Embryonic facial prominence (tissue), 1 donor: ENCODE results near the gene PRDM16.
"Not testable (repeated sequence)": the region's sequence is repeated elsewhere in the genome, so short reads cannot be mapped to it uniquely, and the experiment has no call there.

ENCODE experiments used
- DNase-seq: peaks from one replicate; pipeline ENCODE4 v3.0.0-alpha.2; 2016; ENCODE audit errors: extremely low spot score

The PRDM16 gene

GRCh38 chr1:3162322-3162882 is 93.4 kb downstream of the PRDM16 start:
- DNase-seq: no peak

- DNase-seq: no peak
Observed at GRCh38 chr1:3163356-3163755, 94.4 kb downstream of the PRDM16 start.

DNA sequence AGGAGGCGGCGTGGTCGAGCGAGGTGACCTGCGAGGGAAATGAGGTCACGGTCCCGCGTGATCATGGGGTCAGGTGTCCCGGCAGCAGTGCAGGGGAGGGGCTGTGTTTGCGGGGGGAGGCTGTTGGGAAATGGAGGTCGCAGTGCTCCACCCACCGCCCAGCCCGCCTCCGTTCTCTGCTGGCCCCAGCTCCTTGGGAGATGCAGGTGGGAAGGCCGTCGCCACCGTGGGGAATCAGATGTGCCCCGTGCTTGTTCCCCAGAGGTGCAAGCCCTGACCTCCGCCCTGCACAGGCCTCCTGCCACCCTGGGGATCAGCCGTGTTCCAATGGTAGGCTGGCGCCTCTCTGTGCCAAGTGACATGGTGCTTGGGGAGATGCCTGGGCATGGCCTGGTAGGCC is 95.7 kb downstream of the PRDM16 start:
- no peak for DNase-seq

DNA sequence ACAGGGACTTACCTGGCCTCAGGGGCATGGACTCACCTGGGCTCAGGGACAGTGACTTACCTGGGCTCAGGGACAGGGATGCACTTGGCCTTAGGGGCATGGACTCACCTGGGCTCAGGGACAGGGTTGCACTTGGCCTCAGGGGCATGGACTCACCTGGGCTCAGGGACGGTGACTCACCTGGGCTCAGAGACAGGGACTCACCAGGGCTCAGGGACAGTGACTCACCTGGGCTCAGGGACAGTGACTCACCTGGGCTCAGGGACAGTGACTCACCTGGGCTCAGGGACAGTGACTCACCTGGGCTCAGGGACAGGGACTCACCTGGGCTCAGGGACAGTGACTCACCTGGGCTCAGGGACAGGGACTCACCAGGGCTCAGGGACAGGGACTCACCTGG is 96.2 kb downstream of the PRDM16 start:
- DNase-seq: not testable (repeated sequence)

- no peak for DNase-seq
Observed at GRCh38 chr1:3166206-3166918, 97.4 kb downstream of the PRDM16 start.

GRCh38 chr1:3167255-3167654 is 98.3 kb downstream of the PRDM16 start:
- no peak for DNase-seq

GRCh38 chr1:3168678-3169077 is 99.7 kb downstream of the PRDM16 start:
- no peak for DNase-seq

DNA sequence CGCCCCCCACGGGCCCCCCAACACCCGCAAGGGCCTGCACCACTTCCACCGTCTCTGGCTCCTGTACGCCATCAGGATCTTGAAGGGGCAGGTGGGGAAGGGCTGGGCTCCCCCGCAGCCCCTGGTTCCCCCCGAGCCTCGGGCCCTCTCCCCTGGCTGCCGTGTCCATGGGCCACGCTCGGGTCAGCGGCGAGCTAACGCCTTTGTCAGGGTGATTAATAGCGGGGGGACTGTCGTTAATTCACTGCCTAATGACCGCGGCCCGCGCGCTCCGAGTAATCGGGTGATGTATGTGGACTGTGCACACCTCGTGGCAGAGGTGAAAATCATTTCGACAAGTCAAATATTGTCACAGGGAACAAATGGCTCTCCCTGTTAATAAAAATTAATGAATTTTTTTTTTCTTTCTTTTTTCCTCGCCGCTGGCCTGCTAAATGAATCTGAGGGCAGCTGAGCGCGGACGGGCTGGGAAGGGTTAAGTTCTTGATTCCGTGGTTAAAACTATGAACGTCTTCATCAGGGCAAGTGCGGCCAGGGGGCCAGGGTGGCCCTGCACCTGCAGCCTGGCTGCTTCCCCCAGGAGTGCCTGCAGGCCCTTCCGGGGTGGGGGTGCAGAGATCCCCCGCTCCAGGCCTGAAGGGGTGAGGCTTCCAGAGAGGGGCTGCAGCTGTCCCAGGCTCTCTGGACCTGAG is 100.8 kb downstream of the PRDM16 start:
- DNase-seq: no peak

DNA sequence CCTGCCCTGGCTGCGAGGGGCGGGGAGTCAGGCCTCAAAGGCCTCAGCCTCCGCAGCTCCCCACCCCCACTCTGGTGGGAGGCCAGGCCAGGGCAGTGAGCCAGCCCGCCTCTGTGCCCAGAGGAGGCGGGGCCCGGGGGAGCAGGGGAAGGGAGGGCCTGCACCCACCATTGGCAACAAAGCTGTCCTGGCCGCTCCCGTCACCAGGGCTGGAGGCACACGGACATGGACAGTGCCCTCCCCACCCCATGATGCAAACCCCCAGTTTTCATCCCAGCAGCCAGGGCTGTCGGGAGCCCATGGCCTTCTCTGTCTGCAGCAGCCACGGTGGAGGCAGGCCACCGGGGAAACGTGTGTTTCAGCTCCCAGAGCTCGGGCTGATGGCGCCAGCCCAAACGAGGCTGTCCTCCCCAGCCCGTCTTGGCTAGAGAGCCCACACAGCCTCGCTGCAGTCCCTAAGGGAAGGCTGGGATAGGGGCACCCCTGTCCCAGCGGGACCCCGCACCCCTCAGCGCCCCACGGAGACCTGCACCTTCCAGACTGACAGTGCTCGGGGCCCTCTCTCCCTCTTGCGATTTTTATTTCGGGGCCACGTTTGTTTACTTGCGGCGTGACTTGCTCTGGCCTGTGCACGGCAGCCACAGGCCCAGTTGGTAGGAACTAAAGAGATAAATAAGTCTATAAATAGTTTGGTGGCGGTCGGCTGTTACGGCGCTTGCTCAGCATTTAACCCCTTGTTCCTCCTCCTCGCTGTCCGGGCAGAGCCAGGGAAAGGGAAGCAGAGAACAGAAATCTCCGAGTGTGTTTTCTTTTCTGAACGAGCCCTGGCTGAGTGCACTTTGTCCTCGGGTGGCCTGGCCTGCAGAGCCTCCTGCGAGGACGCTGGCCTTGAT is 101.8 kb downstream of the PRDM16 start:
- no peak for DNase-seq

- DNase-seq: no peak
Observed at GRCh38 chr1:3171761-3172160, 102.8 kb downstream of the PRDM16 start.

GRCh38 chr1:3172431-3173380 is 103.7 kb downstream of the PRDM16 start:
- DNase-seq: no peak

DNA sequence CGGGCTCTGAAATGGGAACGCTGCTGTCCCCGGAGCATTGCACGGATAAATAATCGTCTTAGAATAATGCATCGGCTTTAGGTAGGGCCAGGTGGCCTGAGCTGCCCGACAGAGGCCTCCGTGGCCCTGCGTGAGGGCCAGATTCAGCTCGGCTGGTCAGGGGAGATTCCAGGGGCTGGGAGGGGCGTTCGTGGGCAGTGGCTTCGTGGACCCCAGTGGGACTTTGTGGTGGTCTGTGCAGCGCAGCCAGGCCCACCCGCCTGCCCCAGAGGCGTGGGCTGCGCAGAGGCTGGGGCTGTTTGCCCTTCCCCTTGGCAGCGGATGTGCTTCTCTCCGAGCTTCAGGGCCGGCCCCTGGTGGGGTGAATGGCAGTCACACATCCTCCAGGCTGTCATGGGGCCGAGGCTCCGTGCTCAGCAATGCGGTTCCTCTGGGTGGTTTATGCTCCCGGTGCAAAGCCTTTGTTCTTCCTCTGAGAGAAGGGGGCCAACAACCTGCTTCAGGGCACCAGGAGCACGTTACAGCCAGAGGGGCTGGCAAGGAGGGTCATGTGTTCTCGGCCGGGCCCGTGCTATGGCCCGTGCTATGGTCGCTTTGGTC is 104.5 kb downstream of the PRDM16 start:
- DNase-seq: no peak

- no peak for DNase-seq
Observed at GRCh38 chr1:3174487-3175247, 105.7 kb downstream of the PRDM16 start.

DNA sequence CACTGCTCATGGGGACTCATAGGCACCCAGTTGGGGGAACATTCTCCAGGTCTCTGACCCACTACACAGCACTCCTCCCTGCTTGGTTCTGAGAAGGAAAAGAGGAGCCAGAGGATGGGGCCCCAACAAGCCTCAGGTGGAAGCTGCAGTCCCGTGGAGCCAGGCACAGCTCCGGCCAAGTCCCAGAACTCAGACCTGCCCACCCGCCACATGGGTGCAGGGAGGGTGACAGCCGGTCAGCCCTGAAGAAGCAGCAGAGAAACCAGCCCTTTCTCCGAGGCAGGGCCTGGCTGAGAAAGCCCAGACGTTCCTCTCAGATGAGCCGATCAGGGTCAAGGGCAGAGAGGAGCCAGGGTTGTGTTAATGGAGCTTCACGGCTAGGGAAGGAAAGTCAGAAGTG is 106.5 kb downstream of the PRDM16 start:
- DNase-seq: no peak

- no peak for DNase-seq
Observed at GRCh38 chr1:3176028-3176427, 107.0 kb downstream of the PRDM16 start.

DNA sequence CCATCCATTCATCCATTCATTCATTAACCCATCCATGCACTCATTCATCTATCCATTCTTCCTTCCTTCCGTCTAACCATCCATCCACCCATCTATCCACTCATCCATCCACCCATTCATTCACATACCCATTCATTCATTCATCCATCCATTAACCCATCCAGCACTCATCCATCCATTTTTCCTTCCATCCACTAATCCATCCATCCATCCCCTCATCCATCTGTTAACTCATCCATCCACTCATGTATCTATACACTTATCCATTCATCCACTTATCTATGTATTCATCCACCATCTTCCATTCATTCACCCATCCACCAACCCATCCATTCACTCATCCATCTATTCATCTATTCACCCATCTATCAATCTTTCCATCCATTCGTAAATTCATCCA is 107.8 kb downstream of the PRDM16 start:
- DNase-seq: no peak

GRCh38 chr1:3178279-3178678 is 109.3 kb downstream of the PRDM16 start:
- no peak for DNase-seq

DNA sequence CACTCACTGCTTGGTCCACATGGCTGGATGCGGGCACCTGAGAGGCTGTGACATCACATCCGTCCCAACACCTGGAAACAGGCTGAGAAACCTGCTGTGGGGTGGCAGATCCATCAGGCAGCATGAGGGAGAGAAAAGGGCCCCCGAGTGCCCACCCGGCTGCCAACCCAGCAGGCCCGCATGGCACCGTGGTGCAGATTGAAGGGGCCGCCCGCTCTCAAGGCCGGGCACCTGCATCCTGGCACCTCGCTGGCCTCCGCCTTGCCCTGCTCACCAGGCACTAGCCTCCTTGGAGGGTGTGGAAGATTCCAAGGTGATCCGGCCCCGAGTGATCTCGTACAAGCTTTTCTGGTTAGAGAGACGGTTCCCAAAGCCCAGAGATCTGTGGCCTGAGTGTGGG is 110.5 kb downstream of the PRDM16 start:
- DNase-seq: no peak

DNA sequence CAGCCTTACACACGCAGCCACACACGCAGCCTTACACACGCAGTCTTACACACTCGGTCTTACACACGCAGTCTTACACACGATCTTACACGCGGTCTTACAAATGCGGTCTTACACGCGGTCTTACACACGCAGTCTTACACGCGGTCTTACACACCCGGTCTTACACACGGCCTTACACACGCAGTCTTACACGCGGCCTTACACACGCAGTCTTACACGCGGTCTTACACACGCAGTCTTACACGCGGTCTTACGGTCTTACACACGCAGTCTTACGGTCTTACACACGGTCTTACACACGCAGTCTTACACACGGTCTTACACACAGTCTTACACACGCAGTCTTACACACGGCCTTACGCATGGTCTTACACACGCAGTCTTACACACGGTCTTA is 111.9 kb downstream of the PRDM16 start:
- DNase-seq: no peak

DNA sequence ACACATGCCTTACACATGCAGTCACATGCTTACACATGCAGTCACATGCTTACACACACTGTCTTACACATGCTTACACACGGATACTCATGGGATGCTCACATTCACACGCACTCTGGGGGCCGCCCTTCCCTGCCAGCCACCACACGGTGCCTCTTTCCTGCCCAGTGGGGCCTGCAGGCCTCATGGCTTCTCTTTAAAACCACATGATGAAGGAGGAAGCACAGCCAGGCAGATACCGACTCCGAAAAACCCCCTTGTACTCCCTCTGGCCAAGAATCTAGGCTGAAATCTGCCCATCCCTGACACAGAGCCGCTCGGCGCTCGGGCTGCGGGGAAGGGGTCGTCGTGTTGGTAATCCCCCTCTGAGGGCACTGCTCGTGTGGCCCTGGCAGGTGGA is 113.0 kb downstream of the PRDM16 start:
- DNase-seq: no peak
